ENCODE results near the gene PAQR9. TPM values are rescaled to one million over a fixed set of nuclear protein-coding genes. Genes with fewer than 3 reads are reported as not detected.

The PAQR9 gene
- polyA plus RNA-seq, 6 donors from 2014 or later: not detected

DNA sequence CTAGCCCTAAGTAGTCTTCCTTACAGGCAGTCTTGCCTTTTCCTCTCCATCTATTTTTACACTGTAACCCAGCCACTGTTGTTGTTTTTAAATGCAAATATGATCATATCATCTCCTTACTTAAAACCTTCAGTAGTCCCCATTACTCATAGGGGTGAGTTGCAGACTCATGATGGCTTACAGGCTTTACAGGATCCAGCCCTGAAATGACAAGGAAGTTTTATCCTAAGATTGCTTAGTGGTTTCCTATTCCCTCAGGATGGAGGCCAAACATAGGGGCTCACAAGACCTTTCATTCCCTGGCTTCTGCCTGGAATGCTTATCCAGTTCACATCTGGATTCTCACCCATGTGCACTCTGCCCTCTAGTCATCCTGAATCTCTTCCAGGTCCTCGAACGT, 46.9 kb downstream of the PAQR9 start:
- H3K4me1 Mint-ChIP-seq: no peaks in the 10 kb centered on the region
- ATAC-seq (ENCODE audit: low read depth in 2 of 2) (no peak), DNase-seq (no peak)
- H3K27me3 Mint-ChIP-seq: peaks cover 7 to 25% (median 12%) of the 10 kb centered on the region in 3 donors
- H3K27ac Mint-ChIP-seq: peak overlapping the region in 1 of 6 donors; percentile 0
- no peak overlapping the region for H3K4me3 Mint-ChIP-seq
- H3K9me3 Mint-ChIP-seq: peaks cover 0 to 9% (median 0%) of the 10 kb centered on the region in 7 donors
- H3K36me3 Mint-ChIP-seq: no peaks in the 10 kb centered on the region

DNA sequence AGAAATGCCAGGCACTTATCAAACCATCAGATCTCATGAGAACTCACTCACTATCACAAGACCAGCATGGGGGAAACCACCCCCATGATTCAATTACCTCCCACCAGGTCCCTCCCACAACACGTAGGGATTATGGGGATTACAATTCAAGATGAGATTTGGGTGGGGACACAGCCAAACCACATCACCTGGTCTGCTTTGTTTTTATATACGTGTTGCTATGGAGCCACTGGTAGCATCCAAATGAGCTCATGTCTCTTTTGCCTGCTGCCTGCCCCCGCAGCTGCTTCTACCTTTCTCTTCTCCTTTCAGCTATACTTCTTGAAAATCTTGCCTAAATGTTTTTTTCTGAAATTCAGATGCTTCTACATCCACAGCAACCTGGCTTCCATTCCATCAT, 47.8 kb downstream of the PAQR9 start:
- no peak overlapping the region for H3K27ac Mint-ChIP-seq
- H3K4me1 Mint-ChIP-seq: no peaks in the 10 kb centered on the region
- peaks cover 13 to 35% (median 16%) of the 10 kb centered on the region in 3 donors for H3K27me3 Mint-ChIP-seq
- DNase-seq (no peak), ATAC-seq (ENCODE audit: low read depth in 2 of 2) (peak in 1 of 2 donors; percentile 23)
- H3K36me3 Mint-ChIP-seq: no peaks in the 10 kb centered on the region
- no peak overlapping the region for H3K4me3 Mint-ChIP-seq
- H3K9me3 Mint-ChIP-seq: peaks cover 0 to 9% (median 0%) of the 10 kb centered on the region in 7 donors

DNA sequence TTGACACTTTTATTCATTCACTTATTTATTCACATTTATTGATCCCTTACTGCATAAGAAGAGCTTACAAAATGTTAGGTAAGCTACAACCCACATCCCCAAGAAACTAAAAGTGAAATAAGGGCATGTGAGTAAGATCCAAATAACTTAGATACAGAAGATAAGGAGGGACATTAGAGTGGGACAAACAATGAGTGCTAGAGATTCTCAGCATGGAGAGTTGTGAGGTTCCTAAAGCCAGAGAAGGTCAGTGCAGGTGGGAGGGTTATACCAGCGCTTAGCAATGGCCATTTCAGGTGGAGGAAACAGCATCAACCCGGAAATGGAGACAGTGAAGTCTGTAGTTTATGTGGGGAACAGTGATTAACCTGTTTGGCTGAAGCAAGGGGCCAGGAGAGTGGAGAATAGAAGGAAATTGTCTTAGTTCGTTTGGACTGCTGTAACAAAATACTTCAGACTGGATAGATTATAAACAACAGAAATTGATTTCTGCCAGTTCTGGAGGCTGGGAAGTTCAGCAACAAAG, 49.1 kb downstream of the PAQR9 start:
- no peak overlapping the region for H3K4me3 Mint-ChIP-seq
- no peak for ATAC-seq (ENCODE audit: low read depth in 2 of 2)
- no peaks in the 10 kb centered on the region for H3K36me3 Mint-ChIP-seq
- peaks cover 16 to 39% (median 23%) of the 10 kb centered on the region in 3 donors for H3K27me3 Mint-ChIP-seq
- H3K27ac Mint-ChIP-seq: no peak overlapping the region
- H3K9me3 Mint-ChIP-seq: peaks cover 0 to 9% (median 0%) of the 10 kb centered on the region in 7 donors
- H3K4me1 Mint-ChIP-seq: no peaks in the 10 kb centered on the region
- no peak for DNase-seq

DNA sequence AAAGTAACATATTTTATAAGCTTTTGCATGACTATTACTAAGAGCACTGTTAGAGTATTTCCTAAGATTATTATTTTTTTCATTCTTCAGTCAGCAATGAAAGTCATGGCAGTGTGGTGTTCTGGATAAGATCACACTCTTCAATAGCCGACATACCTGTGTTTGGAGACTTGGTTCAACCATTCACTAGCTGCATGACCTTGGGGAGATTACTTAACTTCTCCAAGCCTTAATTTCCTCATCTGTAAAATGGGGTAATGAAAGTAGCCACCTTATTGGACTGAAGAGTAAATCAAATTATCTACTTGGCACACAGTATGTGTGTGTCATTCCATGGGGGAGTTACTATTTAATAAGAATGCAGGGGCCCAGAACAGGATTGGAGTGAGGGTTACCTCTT, 50.0 kb downstream of the PAQR9 start:
- H3K4me3 Mint-ChIP-seq: no peak overlapping the region

DNA sequence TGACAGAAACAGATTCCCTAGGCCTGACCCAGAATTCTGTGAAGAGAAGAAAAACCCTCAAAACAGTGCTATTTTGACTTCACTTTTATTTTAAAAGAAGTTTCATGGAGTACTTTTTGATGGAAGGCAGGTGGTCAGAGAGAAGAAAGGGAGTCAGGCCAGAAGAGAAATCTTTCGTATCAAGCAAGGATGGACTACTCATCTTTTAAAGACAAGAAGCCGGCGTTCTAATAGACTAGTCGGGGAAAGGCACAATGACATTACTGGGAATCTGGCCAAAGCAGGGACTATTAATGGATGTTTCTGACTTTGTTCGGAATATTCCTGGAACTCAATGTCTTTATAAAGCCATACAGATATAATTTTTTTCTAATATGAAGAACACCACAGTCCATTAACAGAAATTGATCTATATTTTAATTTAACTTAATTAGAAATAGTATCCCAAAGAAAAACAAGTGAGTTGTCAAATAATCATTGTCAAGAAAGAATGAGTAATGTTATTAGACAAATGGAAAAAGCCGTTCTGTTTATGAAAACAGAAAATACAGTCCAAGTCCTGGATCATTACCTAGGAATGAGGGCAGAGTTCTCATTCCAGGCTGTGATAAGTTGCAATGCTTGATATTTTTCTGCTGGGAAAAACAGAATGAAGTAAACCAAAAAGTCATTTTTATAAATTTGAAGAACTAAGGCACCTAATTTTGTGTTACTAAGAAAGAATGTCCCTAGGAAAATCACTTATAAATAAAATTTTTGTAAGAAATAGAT, 50.9 kb downstream of the PAQR9 start:
- DNase-seq (no peak), ATAC-seq (ENCODE audit: low read depth in 2 of 2) (no peak)
- peak overlapping the region in 1 of 6 donors; percentile 24 for H3K27ac Mint-ChIP-seq
- H3K4me1 Mint-ChIP-seq: no peaks in the 10 kb centered on the region
- H3K36me3 Mint-ChIP-seq: no peaks in the 10 kb centered on the region
- H3K4me3 Mint-ChIP-seq: no peak overlapping the region
- peaks cover 24 to 57% (median 30%) of the 10 kb centered on the region in 3 donors for H3K27me3 Mint-ChIP-seq
- H3K9me3 Mint-ChIP-seq: peaks cover 0 to 9% (median 0%) of the 10 kb centered on the region in 7 donors

More for the DNA sequence above, 50.0 kb downstream of the PAQR9 start:
- DNase-seq (no peak), ATAC-seq (ENCODE audit: low read depth in 2 of 2) (no peak)
- Mint-ChIP-seq H3K36me3 (no peaks in the 10 kb centered on the region), H3K27me3 (peaks cover 16 to 49% (median 23%) of the 10 kb centered on the region in 3 donors), H3K9me3 (peaks cover 0 to 9% (median 0%) of the 10 kb centered on the region in 7 donors), H3K27ac (no peak overlapping the region), H3K4me1 (no peaks in the 10 kb centered on the region)

Other genes starting within 250 kb of the PAQR9 start
- gene TRPC1, start 239.6 kb downstream of the PAQR9 start, polyA plus RNA-seq (ENCODE audit: low read depth in 6 of 6): 1 to 10 TPM in 1 of 6 donors, under 1 TPM in 4, not detected in 1; 0.25 to 1.1 (median 0.35) TPM
- gene PCOLCE2, start 74.6 kb downstream of the PAQR9 start, polyA plus RNA-seq (ENCODE audit: low read depth in 6 of 6): not detected
- 100 to 1,000 TPM in 5 of 6 donors, 10 to 100 TPM in 1; 87.3 to 188 (median 132) TPM for gene U2SURP, start 37.9 kb upstream of the PAQR9 start, polyA plus RNA-seq (ENCODE audit: low read depth in 6 of 6)
- gene CHST2, start 156.1 kb upstream of the PAQR9 start, polyA plus RNA-seq (ENCODE audit: low read depth in 6 of 6): 10 to 100 TPM in 5 of 6 donors, 1 to 10 TPM in 1; 8.8 to 30.0 (median 15.9) TPM